ENCODE measurements around the gene LETM1.

LETM1 gene

GRCh38 chr4:1806223-1806564, 49.8 kb downstream of the LETM1 start:
- no peak for FAIRE-seq
- TF ChIP-seq PAX5 (IDR thresholded peaks at IDR 0.05; ENCODE audit: insufficient read depth, low read length, severe bottlenecking) (no peak), POLR2A (IDR thresholded peaks at IDR 0.05; ENCODE audit: low read depth, low read length) (no peak)
- no peak for DNase-seq (ENCODE audit: insufficient read length, low spot score)

DNA sequence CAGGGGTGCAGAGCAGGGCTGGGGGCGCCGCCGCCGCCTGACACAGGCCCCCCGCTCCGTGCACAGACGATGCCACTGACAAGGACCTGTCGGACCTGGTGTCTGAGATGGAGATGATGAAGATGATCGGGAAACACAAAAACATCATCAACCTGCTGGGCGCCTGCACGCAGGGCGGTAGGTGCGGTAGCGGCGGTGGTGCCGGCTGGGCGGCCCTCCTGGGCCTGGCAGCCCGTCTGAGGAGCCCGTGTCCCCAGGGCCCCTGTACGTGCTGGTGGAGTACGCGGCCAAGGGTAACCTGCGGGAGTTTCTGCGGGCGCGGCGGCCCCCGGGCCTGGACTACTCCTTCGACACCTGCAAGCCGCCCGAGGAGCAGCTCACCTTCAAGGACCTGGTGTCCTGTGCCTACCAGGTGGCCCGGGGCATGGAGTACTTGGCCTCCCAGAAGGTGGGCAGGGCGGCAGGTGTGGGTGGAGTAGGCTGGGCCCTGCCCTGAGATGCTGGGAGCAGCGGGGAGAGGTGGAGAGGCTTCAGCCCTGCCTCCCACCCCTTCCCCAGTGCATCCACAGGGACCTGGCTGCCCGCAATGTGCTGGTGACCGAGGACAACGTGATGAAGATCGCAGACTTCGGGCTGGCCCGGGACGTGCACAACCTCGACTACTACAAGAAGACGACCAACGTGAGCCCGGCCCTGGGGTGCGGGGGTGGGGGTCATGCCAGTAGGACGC, 50.3 kb downstream of the LETM1 start:
- TF ChIP-seq POLR2AphosphoS5 (IDR thresholded peaks at IDR 0.05; ENCODE audit: low read depth, low read length) (no peak), POU2F2 (IDR thresholded peaks at IDR 0.05; ENCODE audit: low read depth, low read length) (no peak), POLR2A (IDR thresholded peaks at IDR 0.05; ENCODE audit: low read depth, low read length) (no peak), SPI1 (IDR thresholded peaks at IDR 0.05; ENCODE audit: low read depth, low read length) (no peak), TAF1 (IDR thresholded peaks at IDR 0.05; ENCODE audit: low read depth, low read length) (no peak), PAX5 (IDR thresholded peaks at IDR 0.05; ENCODE audit: insufficient read depth, low read length, severe bottlenecking) (no peak)
- DNase-seq (ENCODE audit: insufficient read length, low spot score) (no peak), FAIRE-seq (no peak)

- FAIRE-seq (no peak), DNase-seq (ENCODE audit: insufficient read length, low spot score) (no peak)
These were observed 51.1 kb downstream of the LETM1 start for GRCh38 chr4:1804638-1805492.

GRCh38 chr4:1803523-1804423, 52.2 kb downstream of the LETM1 start:
- DNase-seq (ENCODE audit: insufficient read length, low spot score) (no peak), FAIRE-seq (no peak)
- no peak for TF ChIP-seq PAX5 (IDR thresholded peaks at IDR 0.05; ENCODE audit: insufficient read depth, low read length, severe bottlenecking)
- TF ChIP-seq POLR2AphosphoS5 (IDR thresholded peaks at IDR 0.05; ENCODE audit: low read depth, low read length) = no peak
- no peak for TF ChIP-seq POU2F2 (IDR thresholded peaks at IDR 0.05; ENCODE audit: low read depth, low read length)
- no peak for TF ChIP-seq SPI1 (IDR thresholded peaks at IDR 0.05; ENCODE audit: low read depth, low read length)
- TF ChIP-seq POLR2A (IDR thresholded peaks at IDR 0.05; ENCODE audit: low read depth, low read length) = no peak
- TF ChIP-seq TAF1 (IDR thresholded peaks at IDR 0.05; ENCODE audit: low read depth, low read length) = no peak

More at GRCh38 chr4:1804638-1805492, 51.1 kb downstream of the LETM1 start:
- no peak for TF ChIP-seq POU2F2 (IDR thresholded peaks at IDR 0.05; ENCODE audit: low read depth, low read length)
- TF ChIP-seq TAF1 (IDR thresholded peaks at IDR 0.05; ENCODE audit: low read depth, low read length) = no peak
- TF ChIP-seq POLR2A (IDR thresholded peaks at IDR 0.05; ENCODE audit: low read depth, low read length) = no peak
- no peak for TF ChIP-seq SPI1 (IDR thresholded peaks at IDR 0.05; ENCODE audit: low read depth, low read length)
- TF ChIP-seq PAX5 (IDR thresholded peaks at IDR 0.05; ENCODE audit: insufficient read depth, low read length, severe bottlenecking) = no peak
- no peak for TF ChIP-seq POLR2AphosphoS5 (IDR thresholded peaks at IDR 0.05; ENCODE audit: low read depth, low read length)

GRCh38 chr4:1802720-1803522, 53.0 kb downstream of the LETM1 start:
- FAIRE-seq (no peak), DNase-seq (ENCODE audit: insufficient read length, low spot score) (no peak)
- TF ChIP-seq POLR2A (IDR thresholded peaks at IDR 0.05; ENCODE audit: low read depth, low read length) = no peak
- TF ChIP-seq TAF1 (IDR thresholded peaks at IDR 0.05; ENCODE audit: low read depth, low read length) = no peak
- TF ChIP-seq SPI1 (IDR thresholded peaks at IDR 0.05; ENCODE audit: low read depth, low read length) = no peak

DNA sequence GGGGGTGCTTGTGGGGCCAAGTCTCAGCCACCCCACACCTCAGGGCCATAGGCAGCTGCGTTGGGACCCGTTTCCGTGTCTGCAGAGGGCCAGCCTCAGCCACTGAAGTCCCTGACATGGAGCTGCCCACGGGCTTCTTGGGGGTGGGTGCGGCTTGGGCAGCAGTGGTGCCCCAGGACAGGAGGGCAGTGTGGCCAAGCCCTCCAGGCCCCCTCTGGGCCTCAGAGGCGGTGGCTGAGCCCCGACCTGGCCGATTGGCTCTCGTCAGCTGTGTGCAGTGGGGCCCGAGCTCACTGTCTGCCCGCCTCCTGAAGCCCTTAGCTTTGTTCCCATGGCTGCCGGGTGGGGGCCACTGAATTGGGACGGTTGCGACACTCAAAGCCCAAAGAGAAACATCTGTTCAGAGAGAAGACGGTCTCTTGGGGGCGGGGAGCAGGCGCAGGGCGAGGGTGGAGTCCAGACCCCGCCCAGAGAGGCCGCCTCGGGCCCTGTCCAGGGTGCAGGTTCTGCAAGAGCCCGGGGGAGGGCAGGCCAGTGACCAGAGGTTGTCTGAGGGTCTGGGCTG, 53.7 kb downstream of the LETM1 start:
- no peak for FAIRE-seq
- no peak for TF ChIP-seq SPI1 (IDR thresholded peaks at IDR 0.05; ENCODE audit: low read depth, low read length)
- no peak for TF ChIP-seq PAX5 (IDR thresholded peaks at IDR 0.05; ENCODE audit: insufficient read depth, low read length, severe bottlenecking)
- no peak for TF ChIP-seq TAF1 (IDR thresholded peaks at IDR 0.05; ENCODE audit: low read depth, low read length)
- no peak for TF ChIP-seq POU2F2 (IDR thresholded peaks at IDR 0.05; ENCODE audit: low read depth, low read length)
- TF ChIP-seq POLR2AphosphoS5 (IDR thresholded peaks at IDR 0.05; ENCODE audit: low read depth, low read length) = no peak
- TF ChIP-seq POLR2A (IDR thresholded peaks at IDR 0.05; ENCODE audit: low read depth, low read length) = no peak
- DNase-seq (ENCODE audit: insufficient read length, low spot score) = no peak

DNA sequence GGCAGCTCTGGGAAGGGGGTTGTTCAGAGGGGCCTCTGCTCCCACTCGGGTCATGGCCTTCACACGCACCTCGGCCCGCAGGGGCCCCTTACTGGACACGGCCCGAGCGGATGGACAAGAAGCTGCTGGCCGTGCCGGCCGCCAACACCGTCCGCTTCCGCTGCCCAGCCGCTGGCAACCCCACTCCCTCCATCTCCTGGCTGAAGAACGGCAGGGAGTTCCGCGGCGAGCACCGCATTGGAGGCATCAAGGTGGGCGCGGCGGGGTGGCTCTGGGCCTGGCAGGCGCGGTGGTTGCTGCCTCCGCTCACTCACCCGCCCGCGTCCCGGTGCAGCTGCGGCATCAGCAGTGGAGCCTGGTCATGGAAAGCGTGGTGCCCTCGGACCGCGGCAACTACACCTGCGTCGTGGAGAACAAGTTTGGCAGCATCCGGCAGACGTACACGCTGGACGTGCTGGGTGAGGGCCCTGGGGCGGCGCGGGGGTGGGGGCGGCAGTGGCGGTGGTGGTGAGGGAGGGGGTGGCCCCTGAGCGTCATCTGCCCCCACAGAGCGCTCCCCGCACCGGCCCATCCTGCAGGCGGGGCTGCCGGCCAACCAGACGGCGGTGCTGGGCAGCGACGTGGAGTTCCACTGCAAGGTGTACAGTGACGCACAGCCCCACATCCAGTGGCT, 54.5 kb downstream of the LETM1 start:
- TF ChIP-seq POU2F2 (IDR thresholded peaks at IDR 0.05; ENCODE audit: low read depth, low read length) (no peak), POLR2A (IDR thresholded peaks at IDR 0.05; ENCODE audit: low read depth, low read length) (no peak), PAX5 (IDR thresholded peaks at IDR 0.05; ENCODE audit: insufficient read depth, low read length, severe bottlenecking) (no peak), TAF1 (IDR thresholded peaks at IDR 0.05; ENCODE audit: low read depth, low read length) (no peak), POLR2AphosphoS5 (IDR thresholded peaks at IDR 0.05; ENCODE audit: low read depth, low read length) (no peak), SPI1 (IDR thresholded peaks at IDR 0.05; ENCODE audit: low read depth, low read length) (no peak)
- DNase-seq (ENCODE audit: insufficient read length, low spot score) = no peak

DNA sequence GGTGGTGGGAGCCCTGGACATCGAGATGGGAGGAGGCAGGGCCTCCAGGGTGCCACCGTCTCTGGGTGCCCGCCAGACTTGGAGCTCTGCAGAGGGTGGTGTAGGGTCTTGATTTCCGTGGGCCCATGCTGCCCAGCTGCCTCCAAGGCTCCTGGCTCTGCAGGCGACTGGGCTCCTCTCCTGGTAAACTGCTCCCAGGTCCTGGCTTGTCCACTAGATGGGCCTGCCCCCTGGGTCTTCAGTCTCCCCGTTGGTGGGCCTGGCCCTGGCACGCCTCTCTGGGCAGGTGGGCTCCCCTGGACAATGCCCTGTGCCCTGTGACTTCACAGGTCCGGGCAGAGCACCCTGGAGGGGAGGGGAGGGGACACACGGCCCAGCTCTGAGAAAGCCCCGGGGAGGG, 55.2 kb downstream of the LETM1 start:
- FAIRE-seq = no peak
- DNase-seq (ENCODE audit: insufficient read length, low spot score) = no peak
- TF ChIP-seq PAX5 (IDR thresholded peaks at IDR 0.05; ENCODE audit: insufficient read depth, low read length, severe bottlenecking) (no peak), SPI1 (IDR thresholded peaks at IDR 0.05; ENCODE audit: low read depth, low read length) (no peak), POLR2AphosphoS5 (IDR thresholded peaks at IDR 0.05; ENCODE audit: low read depth, low read length) (no peak)

More for the DNA sequence above, 54.5 kb downstream of the LETM1 start:
- FAIRE-seq = no peak
